ENCODE data around the gene MSH6.

DNA sequence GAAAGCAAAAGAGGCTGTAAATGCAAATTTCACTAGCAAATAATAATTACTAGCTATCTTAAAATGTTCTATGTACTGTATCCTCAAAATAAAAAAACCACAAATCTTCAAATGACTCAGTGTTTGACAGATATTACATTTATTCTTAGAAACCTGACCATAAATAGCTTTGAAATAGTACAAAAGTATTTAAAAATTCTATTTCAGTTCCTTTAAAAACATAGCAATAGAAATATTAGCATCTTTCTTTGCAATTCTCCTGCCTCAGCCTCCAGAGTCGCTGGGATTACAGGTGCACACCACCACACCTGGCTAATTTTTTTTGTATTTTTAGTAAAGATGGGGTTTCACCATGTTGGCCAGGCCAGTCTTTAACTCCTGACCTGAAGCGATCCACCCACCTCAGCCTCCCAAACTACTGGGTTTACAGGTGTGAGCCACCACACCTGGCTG lies 50.6 kb downstream of the MSH6 start:
- no peak for TF ChIP-seq POLR2A (IDR thresholded peaks at IDR 0.05)
- TF ChIP-seq, protein P1, sequence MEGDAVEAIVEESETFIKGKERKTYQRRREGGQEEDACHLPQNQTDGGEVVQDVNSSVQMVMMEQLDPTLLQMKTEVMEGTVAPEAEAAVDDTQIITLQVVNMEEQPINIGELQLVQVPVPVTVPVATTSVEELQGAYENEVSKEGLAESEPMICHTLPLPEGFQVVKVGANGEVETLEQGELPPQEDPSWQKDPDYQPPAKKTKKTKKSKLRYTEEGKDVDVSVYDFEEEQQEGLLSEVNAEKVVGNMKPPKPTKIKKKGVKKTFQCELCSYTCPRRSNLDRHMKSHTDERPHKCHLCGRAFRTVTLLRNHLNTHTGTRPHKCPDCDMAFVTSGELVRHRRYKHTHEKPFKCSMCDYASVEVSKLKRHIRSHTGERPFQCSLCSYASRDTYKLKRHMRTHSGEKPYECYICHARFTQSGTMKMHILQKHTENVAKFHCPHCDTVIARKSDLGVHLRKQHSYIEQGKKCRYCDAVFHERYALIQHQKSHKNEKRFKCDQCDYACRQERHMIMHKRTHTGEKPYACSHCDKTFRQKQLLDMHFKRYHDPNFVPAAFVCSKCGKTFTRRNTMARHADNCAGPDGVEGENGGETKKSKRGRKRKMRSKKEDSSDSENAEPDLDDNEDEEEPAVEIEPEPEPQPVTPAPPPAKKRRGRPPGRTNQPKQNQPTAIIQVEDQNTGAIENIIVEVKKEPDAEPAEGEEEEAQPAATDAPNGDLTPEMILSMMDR (IDR thresholded peaks at IDR 0.05) = no peak
